IMR-90 (cell line): ENCODE measurements around the gene SMARCA2.

Source experiments
- BHLHE40 ChIP-seq: fragments of 150-350 bp; IDR thresholded peaks from 2 replicates; pipeline ENCODE4 v1.6.1; 2016; ENCODE audit warnings: mild to moderate bottlenecking, low read depth, low read length
- CTCF ChIP-seq: conservative IDR thresholded peaks from 2 replicates; pipeline ENCODE4 v1.5.1; 2012; ENCODE audit warnings: mild to moderate bottlenecking, low read depth, low read length, improper control_type of control experiment
- POLR2A ChIP-seq: IDR thresholded peaks from 2 replicates; pipeline ENCODE4 v1.6.1; 2012; ENCODE audit warnings: mild to moderate bottlenecking, low read depth, low read length
- RAD21 ChIP-seq: IDR thresholded peaks from 2 replicates; pipeline ENCODE4 v1.6.1; 2012; ENCODE audit warnings: low read length, improper control_type of control experiment
- SMC3 ChIP-seq: fragments of 150-350 bp; IDR thresholded peaks from 2 replicates; pipeline ENCODE4 v1.6.1; 2016; ENCODE audit warnings: low read depth, mild to moderate bottlenecking, antibody characterized with exemption, low read length, moderate library complexity

- no peak for TF ChIP-seq CTCF
- TF ChIP-seq POLR2A: no peak
- TF ChIP-seq SMC3: no peak
- TF ChIP-seq RAD21: no peak
- TF ChIP-seq BHLHE40: no peak
Measured at GRCh38 chr9:1980387-1980786, 34.8 kb upstream of the SMARCA2 start.
